Suprapubic skin (tissue), 4 donors: Measurements from ENCODE around the gene FAM222A.

Source experiments
- POLR2A ChIP-seq, 2 donors: fragments of 450-650 bp; IDR thresholded peaks; one replicate each; pipeline ENCODE4 v1.6.1; 2017; ENCODE audit warnings: antibody characterized with exemption in 2 of 2, mild to moderate bottlenecking in 2 of 2, moderate library complexity in 2 of 2
- POLR2AphosphoS5 ChIP-seq, 3 donors: sonication (generic); formaldehyde crosslinking; IDR thresholded peaks; one replicate each; pipeline ENCODE4 v1.6.1; 2017; ENCODE audit warnings: antibody characterized with exemption in 3 of 3
- TF ChIP-seq, protein P1 (sequence below), 2 donors: fragments of 200-600 bp in 1 of 2; fragments of 450-650 bp in 1 of 2; sonication (generic) in 1 of 2; IDR thresholded peaks; one replicate each; pipeline ENCODE4 v1.5.1; 2016 to 2019; ENCODE audit warnings: antibody characterized with exemption in 2 of 2, mild to moderate bottlenecking in 1 of 2, moderate library complexity in 1 of 2

DNA sequence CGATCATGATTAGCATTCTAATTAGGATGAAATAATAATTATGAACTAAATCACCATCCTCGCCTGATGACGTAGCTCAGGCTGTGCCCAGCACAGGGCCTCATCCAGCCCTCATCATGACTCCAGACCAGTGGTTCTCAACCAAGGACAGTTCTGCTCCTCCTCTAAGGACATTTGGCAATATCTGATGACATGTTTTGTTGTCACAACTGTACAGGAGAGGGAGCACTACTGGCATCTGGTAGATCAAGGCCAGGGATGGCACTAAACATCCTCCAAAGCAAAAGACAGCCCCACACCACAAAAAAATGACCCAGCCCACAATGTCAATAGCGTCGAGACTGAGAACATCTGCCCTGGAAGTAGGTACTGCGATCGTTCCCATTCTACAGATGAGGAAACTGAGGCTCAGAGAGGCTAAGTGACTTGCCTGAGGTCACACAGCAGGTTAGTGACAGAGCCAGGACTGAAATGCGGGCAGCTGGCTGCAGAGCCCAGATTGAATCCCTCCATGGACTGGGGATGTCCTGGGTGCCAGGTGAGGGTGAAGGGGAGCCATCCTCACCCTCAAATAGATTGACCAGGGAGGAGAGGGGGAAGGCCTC is 104.1 kb downstream of the FAM222A start:
- TF ChIP-seq POLR2A (IDR thresholded peaks at IDR 0.05) (no peak), POLR2AphosphoS5 (IDR thresholded peaks at IDR 0.05) (no peak)
- TF ChIP-seq, protein P1, sequence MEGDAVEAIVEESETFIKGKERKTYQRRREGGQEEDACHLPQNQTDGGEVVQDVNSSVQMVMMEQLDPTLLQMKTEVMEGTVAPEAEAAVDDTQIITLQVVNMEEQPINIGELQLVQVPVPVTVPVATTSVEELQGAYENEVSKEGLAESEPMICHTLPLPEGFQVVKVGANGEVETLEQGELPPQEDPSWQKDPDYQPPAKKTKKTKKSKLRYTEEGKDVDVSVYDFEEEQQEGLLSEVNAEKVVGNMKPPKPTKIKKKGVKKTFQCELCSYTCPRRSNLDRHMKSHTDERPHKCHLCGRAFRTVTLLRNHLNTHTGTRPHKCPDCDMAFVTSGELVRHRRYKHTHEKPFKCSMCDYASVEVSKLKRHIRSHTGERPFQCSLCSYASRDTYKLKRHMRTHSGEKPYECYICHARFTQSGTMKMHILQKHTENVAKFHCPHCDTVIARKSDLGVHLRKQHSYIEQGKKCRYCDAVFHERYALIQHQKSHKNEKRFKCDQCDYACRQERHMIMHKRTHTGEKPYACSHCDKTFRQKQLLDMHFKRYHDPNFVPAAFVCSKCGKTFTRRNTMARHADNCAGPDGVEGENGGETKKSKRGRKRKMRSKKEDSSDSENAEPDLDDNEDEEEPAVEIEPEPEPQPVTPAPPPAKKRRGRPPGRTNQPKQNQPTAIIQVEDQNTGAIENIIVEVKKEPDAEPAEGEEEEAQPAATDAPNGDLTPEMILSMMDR (IDR thresholded peaks at IDR 0.05) = no peak
